ENCODE results near the gene CNTFR. TPM values are rescaled to one million over a fixed set of nuclear protein-coding genes. Genes with fewer than 3 reads are reported as not detected.

Gene CNTFR
- polyA plus RNA-seq, 1 donor (not counting 4 experiments of a cell fraction or from before 2014, with no cell fraction given), result 0.42 TPM

DNA sequence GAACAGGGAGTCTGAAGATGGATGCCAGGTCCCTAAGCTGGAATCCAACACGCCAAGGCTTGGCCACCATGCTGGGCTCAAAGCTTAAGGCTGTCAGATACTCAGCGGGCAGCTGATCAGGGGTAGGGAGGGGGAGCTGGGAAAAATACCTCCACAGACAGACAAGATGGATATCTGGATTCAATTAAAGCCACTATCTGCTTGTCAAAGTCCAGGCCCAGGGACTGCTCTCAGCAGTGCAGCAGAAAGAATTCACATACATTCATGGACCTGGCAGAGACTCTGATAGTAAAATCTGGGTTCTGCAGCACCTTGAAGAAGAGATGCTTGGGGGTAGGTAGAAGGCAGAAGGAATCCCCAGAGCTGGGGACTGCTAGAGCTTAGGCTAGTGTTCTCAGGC is 25.6 kb upstream of the CNTFR start:
- dilution Hi-C loops (cut with MboI; ENCODE audit: extremely low pct_ligation_motif_present, low sequenced_read_pairs), result no loop called here
- DNase-seq (ENCODE audit: low read depth, low spot score), result no peak
- H3K9ac ChIP-seq (ENCODE audit: control insufficient read depth, extremely low read depth, insufficient read depth, low read length), result no peak overlapping the region

DNA sequence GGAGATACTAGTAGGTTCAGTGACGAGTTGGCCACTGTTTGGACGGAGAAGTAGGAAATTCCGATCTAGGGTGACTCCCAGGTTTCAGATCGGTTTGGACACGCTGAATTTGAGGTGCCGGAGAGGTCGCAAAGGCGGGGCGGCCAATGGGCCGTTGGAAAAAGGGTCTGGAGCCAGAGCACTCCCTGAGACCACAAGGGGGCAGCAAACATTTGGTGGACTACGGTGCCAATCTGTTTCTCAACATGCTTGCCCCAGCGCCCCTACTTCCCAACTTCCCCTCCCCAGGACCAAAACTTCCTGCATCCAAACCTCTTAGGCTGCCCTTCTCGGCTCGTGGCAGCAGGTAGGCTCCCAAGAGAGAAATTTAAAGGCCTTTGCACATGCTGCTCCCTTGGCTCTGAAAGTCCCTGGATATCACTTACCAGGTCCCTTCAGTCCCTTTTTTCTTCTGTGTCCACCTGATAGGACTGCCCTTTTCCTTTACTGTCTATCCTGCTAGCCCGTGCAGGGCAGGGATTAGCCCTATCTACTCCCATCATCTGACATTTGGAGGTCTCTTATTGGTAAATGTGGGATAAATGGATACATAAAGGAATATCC is 23.4 kb upstream of the CNTFR start:
- no peak for TF ChIP-seq EZH2 (IDR thresholded peaks at IDR 0.05; ENCODE audit: low read length)
- TF ChIP-seq, protein P1, sequence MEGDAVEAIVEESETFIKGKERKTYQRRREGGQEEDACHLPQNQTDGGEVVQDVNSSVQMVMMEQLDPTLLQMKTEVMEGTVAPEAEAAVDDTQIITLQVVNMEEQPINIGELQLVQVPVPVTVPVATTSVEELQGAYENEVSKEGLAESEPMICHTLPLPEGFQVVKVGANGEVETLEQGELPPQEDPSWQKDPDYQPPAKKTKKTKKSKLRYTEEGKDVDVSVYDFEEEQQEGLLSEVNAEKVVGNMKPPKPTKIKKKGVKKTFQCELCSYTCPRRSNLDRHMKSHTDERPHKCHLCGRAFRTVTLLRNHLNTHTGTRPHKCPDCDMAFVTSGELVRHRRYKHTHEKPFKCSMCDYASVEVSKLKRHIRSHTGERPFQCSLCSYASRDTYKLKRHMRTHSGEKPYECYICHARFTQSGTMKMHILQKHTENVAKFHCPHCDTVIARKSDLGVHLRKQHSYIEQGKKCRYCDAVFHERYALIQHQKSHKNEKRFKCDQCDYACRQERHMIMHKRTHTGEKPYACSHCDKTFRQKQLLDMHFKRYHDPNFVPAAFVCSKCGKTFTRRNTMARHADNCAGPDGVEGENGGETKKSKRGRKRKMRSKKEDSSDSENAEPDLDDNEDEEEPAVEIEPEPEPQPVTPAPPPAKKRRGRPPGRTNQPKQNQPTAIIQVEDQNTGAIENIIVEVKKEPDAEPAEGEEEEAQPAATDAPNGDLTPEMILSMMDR (optimal IDR thresholded peaks at IDR 0.05 in 1 of 3, IDR thresholded peaks at IDR 0.05 in 1 of 3, conservative IDR thresholded peaks at IDR 0.05 in 1 of 3; ENCODE audit: extremely low read depth in 1 of 3, insufficient read depth in 2 of 3, low read length in 3 of 3), result peak; percentile 85 to 91 (median 86)
- Histone ChIP-seq H3K9me3 (ENCODE audit: control insufficient read depth, low read depth, low read length) (no peaks in the 10 kb centered on the region), H3K4me2 (ENCODE audit: control insufficient read depth, extremely low read depth, insufficient read depth, low read depth, low read length) (peak overlapping the region; percentile 97), H3K79me2 (ENCODE audit: control insufficient read depth, insufficient read depth, low read length) (peaks cover 13% of the 10 kb centered on the region), H3K9me1 (ENCODE audit: control insufficient read depth, extremely low read depth, insufficient read depth, low read length) (peaks cover 3% of the 10 kb centered on the region), H3K27ac (ENCODE audit: control insufficient read depth, insufficient read depth, low read length) (peak overlapping the region; percentile 85), H3K36me3 (ENCODE audit: control insufficient read depth in 2 of 2, extremely low read depth in 1 of 2, insufficient read depth in 2 of 2, low read length in 2 of 2) (peaks cover 20 to 29% of the 10 kb centered on the region in 2 experiments), H3K4me3 (ENCODE audit: control insufficient read depth in 2 of 3, extremely low read depth in 1 of 3, insufficient read depth in 2 of 3, low read depth in 1 of 3, low read length in 3 of 3) (peak overlapping the region; percentile 68 to 80 (median 73)), H2AFZ (ENCODE audit: control insufficient read depth, low read length) (peak overlapping the region; percentile 46), H4K20me1 (ENCODE audit: control insufficient read depth, extremely low read depth, insufficient read depth, low read length) (no peaks in the 10 kb centered on the region), H3K9ac (ENCODE audit: control insufficient read depth, extremely low read depth, insufficient read depth, low read length) (peak overlapping the region; percentile 96), H3K27me3 (ENCODE audit: control insufficient read depth, extremely low read depth, insufficient read depth, low read length) (no peaks in the 10 kb centered on the region), H3K4me1 (ENCODE audit: control insufficient read depth, extremely low read depth, insufficient read depth, low read length) (peaks cover 20% of the 10 kb centered on the region)
- FAIRE-seq, result peak; percentile 81
- no peak for DNase-seq (ENCODE audit: low read depth, low spot score)
- dilution Hi-C loops (cut with MboI; ENCODE audit: extremely low pct_ligation_motif_present, low sequenced_read_pairs), result no loop called here

More for the DNA sequence above, 25.6 kb upstream of the CNTFR start:
- FAIRE-seq, result no peak
- Histone ChIP-seq H3K9me3 (ENCODE audit: control insufficient read depth, low read depth, low read length) (no peaks in the 10 kb centered on the region), H3K27me3 (ENCODE audit: control insufficient read depth, extremely low read depth, insufficient read depth, low read length) (no peaks in the 10 kb centered on the region), H3K79me2 (ENCODE audit: control insufficient read depth, insufficient read depth, low read length) (peaks cover 18% of the 10 kb centered on the region), H3K27ac (ENCODE audit: control insufficient read depth, insufficient read depth, low read length) (no peak overlapping the region), H3K4me3 (ENCODE audit: control insufficient read depth in 2 of 3, extremely low read depth in 1 of 3, insufficient read depth in 2 of 3, low read depth in 1 of 3, low read length in 3 of 3) (no peak overlapping the region), H4K20me1 (ENCODE audit: control insufficient read depth, extremely low read depth, insufficient read depth, low read length) (no peaks in the 10 kb centered on the region), H2AFZ (ENCODE audit: control insufficient read depth, low read length) (no peak overlapping the region), H3K4me2 (ENCODE audit: control insufficient read depth, extremely low read depth, insufficient read depth, low read depth, low read length) (no peak overlapping the region), H3K36me3 (ENCODE audit: control insufficient read depth in 2 of 2, extremely low read depth in 1 of 2, insufficient read depth in 2 of 2, low read length in 2 of 2) (peaks cover 24 to 28% of the 10 kb centered on the region in 2 experiments), H3K4me1 (ENCODE audit: control insufficient read depth, extremely low read depth, insufficient read depth, low read length) (peaks cover 27% of the 10 kb centered on the region), H3K9me1 (ENCODE audit: control insufficient read depth, extremely low read depth, insufficient read depth, low read length) (peaks cover 3% of the 10 kb centered on the region)
- no peak for TF ChIP-seq EZH2 (IDR thresholded peaks at IDR 0.05; ENCODE audit: low read length)
- TF ChIP-seq, protein P1 (optimal IDR thresholded peaks at IDR 0.05 in 1 of 3, IDR thresholded peaks at IDR 0.05 in 1 of 3, conservative IDR thresholded peaks at IDR 0.05 in 1 of 3; ENCODE audit: extremely low read depth in 1 of 3, insufficient read depth in 2 of 3, low read length in 3 of 3), result no peak
